Suppressor macrophage treated with lipopolysaccharide for 1 hour (primary cell): ENCODE measurements around the gene GLS.
A peak's percentile ranks its signal among the peaks of the same experiment; 100 is the strongest.

Source experiments
- DNase-seq, 3 donors: peaks; one replicate each; pipeline ENCODE4 v3.0.0-alpha.2; 2020 to 2022

Gene GLS

DNA sequence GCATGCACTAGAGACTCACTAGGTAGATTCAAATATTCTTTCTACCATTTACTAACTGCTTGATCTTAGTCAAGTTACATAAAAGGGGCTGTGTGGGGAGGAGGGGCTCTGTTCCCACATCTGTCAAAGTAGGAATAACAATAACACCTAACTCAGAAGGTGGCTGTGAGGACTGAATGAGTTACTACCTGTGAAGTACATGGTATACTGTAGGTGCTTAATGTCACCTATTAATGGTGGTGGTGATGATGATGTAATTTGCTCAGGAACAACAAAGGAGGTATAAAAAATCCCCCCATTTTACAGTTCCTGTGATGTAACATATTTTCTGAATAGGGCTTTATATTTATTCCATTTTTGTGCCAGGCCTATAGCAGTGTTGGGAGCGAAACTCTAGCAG lies 92.6 kb downstream of the GLS start:
- no peak for DNase-seq

DNA sequence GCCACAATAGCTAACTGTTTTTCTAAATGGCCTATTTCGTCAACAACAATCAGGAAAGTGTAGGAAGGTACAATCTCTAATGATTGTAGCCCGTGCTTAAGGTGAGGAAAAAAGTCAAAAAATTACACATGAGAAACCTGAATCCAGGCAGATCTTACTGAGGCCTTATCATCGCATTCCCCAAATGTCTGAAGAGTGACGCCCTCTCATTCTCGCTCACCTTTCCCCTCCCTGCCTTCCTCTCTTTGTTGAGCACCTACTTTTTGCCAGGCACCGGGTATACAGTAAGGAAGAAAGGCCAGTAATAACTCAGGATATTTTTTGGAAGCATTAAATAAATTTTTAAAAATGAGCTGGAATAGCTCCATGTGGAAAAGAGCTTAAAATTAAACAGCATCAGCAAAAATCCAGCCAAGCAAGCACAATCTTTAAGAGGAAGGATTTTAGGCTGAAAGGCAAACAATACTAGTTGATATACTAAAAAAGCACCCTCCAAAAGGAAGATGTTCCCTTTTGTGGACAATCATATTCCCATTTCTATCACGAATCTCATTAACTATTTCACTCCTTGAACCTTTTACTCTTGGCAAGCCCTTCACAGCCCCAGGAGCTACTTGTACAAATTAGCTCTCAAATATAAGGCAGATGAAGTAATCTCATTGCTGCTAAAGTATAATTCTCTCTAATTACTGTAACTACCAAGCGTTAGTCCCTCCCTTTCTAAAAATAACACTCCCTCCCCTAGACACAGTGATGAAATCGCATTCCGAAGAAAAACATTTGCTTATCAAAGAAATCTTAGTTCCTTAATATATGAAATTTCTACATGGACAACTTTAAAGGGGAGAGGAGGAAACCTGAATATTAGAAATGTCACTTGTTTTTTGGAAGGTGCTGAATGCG lies 93.4 kb downstream of the GLS start:
- DNase-seq: no peak

DNA sequence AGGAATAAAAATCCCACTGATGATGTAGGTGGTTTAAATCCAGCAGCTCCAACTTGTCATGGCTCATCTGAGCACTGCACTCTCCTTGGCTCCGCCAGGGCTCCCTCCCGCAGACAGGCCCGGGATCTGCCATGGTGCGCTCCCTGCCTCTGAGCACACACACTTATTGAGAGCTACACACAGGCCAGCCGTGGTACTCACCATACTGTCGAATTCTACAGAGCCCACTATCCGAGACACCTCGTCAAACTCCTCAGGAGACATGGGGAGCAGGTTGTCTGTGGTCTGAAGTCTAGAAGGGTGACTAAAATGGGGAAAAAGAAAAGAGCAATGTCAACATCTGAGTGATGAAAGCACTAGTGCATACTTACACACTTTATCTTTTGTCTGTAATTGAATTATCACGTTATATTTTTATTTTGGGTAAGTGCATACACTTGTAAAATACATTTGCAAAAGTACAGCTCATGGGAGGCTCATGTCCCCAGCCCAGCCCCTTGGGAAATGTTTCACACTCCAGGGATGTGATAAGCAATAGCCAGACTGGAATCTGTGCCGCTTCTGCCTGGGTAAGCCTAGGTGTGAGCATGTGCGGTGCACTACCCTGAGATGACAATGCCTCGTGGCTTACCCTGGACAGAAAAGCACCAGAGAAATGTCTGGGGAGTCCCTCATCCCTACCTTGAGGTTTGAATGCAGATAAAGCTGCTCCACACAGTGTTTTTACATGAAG lies 94.2 kb downstream of the GLS start:
- DNase-seq: no peak

DNA sequence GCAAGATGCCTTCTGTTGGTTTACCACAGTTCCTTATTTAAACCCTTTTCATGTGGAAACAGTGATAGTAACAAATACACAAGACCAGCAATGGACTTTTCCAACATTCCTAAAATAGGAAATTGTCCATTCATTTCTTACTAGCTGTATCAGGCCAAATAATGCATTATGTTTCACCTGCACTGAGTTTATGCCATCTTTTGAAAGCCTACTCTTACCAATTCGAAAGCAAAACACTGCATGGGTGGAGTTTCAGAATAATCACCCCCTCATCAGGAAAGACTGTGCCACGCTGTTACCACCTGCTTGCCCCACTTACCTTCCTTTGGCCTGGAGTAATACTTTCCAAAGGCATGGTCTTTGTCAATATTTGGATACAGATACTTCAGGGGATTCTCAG lies 95.9 kb downstream of the GLS start:
- no peak for DNase-seq

GRCh38 chr2:190977505-190977904 lies 96.9 kb downstream of the GLS start:
- no peak for DNase-seq

GRCh38 chr2:190978389-190979053 lies 97.9 kb downstream of the GLS start:
- no peak for DNase-seq

DNA sequence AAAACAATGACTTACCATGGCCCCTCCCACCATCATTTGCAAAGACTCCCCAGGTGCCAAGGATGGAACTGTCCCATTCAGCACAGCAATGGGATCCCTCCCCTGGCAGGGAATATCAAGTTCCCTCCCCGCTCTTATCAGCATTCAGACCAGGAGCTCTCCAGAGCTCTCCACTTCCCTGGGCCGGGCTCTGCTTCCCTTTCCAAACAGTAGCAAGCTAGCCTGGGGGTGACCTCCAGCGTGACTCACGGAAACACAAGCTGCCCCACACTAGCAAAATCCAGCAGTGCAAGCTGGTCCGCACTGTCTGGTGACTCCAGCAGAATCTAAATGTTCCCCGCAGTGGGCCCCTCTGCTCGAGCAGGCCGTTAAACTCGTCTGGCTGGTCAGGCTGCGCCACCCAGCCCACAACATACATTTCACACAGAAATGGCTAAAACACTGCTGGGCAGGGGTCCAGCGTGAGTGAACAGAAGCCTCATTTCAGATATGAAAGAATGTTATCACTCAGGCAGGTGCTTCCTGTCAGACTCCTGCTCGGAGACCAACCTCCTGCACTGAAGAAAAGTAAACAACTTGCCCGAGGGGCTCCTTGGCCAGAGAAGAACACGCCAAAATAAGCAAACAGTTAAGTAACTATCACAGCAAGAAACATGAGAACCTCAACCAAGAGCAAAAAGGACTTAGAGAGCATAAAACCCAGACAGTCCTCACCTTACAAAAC lies 99.4 kb downstream of the GLS start:
- DNase-seq: peak; percentile 45 to 60 (median 47)

DNA sequence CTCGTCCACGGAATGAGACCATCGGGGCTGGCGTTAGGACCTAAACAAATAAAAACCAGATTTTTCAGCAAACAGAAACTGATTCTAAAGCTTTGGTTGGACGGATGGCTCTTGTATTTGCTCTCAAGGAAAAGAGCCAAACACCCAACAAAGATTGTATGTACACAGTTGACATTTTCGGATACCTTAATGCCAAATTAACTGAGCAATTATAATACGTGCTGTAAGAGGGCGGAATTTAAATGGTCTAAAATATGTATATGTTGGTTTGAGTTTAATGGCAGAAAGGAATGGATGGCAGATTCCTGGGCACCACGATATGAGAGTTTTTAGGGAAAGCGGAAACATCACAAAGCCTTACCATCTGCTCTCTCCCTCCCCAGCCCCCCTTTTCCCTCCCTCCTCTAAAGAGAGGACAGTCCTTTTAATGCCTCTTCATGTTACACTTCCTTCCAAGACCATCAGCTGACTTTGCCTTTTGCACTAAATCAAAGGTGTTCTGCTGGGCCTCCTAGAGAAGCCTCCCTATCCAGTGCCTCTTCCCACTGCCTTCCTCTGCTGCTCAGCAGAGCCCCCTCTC lies 100.1 kb downstream of the GLS start:
- no peak for DNase-seq

DNA sequence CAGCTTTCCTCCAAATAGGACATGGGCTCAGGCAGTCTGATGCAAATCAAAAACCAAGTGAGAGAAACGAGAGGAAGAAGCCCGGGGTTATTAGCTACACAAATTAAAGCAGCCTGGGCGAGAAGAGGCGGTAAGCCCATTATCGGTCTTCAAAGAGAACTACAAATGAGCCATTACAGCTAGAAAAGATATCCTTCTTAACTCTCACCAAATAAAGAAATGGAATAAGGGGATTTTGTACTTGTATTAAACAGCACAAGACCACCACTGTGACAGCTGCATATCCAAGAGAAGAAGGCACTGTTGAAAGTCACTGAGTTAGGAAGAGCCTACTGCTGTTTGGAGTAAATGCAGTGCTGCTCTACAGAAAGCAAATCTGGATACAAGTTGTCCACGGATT lies 100.7 kb downstream of the GLS start:
- DNase-seq: no peak

- no peak for DNase-seq
Measured at GRCh38 chr2:190981733-190982132, 101.1 kb downstream of the GLS start.

- DNase-seq: no peak
Measured at GRCh38 chr2:190982262-190983034, 101.8 kb downstream of the GLS start.

- no peak for DNase-seq
Measured at GRCh38 chr2:190984595-190984994, 104.0 kb downstream of the GLS start.

- DNase-seq: no peak
Measured at GRCh38 chr2:190986221-190986953, 105.8 kb downstream of the GLS start.

GRCh38 chr2:190987116-190987515 lies 106.5 kb downstream of the GLS start:
- DNase-seq: no peak

GRCh38 chr2:190987938-190988337 lies 107.3 kb downstream of the GLS start:
- no peak for DNase-seq

GRCh38 chr2:190988910-190989309 lies 108.3 kb downstream of the GLS start:
- DNase-seq: no peak

- DNase-seq: no peak
Measured at GRCh38 chr2:190990132-190990531, 109.5 kb downstream of the GLS start.

- DNase-seq: no peak
Measured at GRCh38 chr2:190993292-190993643, 112.6 kb downstream of the GLS start.

- DNase-seq: no peak
Measured at GRCh38 chr2:190994148-190994547, 113.5 kb downstream of the GLS start.

DNA sequence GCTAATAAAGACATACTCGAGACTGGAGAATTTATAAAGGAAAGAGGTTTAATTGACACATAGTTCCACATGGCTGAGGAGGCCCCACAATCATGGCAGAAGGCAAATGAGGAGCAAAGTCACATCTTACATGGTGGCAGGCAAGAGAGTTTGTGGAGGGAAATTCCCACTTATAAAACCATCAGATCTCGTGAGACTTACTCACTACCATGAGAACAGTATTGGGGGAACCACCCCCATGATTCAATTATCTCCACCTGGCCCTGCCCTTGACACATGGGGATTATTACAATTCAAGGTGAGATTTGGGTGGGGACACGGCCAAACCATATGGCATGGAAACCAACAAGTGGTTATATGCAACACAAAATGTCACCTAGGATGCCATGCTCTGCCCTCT lies 114.7 kb downstream of the GLS start:
- DNase-seq: peak; percentile 39 to 65 (median 43)

DNA sequence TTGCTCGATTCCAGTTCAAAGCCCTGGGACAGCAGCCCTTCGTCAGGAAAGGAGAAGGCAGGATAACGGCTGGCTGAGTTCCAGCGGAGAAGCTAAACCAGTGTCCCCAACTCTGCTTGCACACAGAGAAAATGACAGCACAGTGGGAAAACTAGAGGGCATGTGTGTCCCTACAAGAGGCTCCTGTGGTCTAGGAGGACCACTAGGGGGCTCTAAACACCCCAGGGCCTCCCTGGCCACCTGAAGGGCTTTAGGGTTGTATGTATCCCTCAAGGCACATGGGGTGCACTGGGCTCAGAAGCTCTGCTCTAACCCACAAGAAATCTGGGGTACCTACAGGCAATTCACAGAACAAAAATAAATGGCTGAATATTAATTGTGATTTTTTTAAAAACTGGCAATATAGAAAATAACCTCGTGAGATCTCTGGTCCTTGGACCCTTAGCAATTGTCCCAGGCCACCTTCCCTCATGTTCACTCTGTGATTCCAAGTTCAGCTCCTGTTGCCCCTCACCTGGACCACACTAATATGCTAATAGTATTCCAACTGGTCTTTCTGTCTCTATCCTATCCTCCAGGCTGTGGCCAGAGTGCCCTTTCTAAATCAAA lies 115.8 kb downstream of the GLS start:
- DNase-seq: peak; percentile 40 to 48 (median 41)
